NCI-H2107 treated with DMSO at 0.1 percent for 48 hours (cell line): ENCODE results near the gene PDGFA.

Experiments used
- DNase-seq: peaks from one replicate; lab custom pipeline; 2025; ENCODE audit not compliant: unreplicated experiment; lab: John Stamatoyannopoulos, UW

The PDGFA gene

GRCh38 chr7:491958-492713 lies 27.5 kb downstream of the PDGFA start:
- DNase-seq: no peak

GRCh38 chr7:491292-491957 lies 28.2 kb downstream of the PDGFA start:
- DNase-seq: no peak

- DNase-seq: no peak
These were observed 29.0 kb downstream of the PDGFA start for GRCh38 chr7:490461-491291.

- DNase-seq: no peak
These were observed 29.8 kb downstream of the PDGFA start for GRCh38 chr7:489876-490275.

- DNase-seq: no peak
These were observed 33.4 kb downstream of the PDGFA start for GRCh38 chr7:486216-486743.

- DNase-seq: no peak
These were observed 34.2 kb downstream of the PDGFA start for GRCh38 chr7:485188-486081.

- no peak for DNase-seq
These were observed 35.1 kb downstream of the PDGFA start for GRCh38 chr7:484356-485101.

- no peak for DNase-seq
These were observed 35.8 kb downstream of the PDGFA start for GRCh38 chr7:483656-484355.

GRCh38 chr7:482521-483083 lies 37.0 kb downstream of the PDGFA start:
- DNase-seq: no peak

GRCh38 chr7:481219-481930 lies 38.3 kb downstream of the PDGFA start:
- no peak for DNase-seq

- no peak for DNase-seq
These were observed 39.0 kb downstream of the PDGFA start for GRCh38 chr7:480531-481218.

- no peak for DNase-seq
These were observed 39.6 kb downstream of the PDGFA start for GRCh38 chr7:479948-480499.

- DNase-seq: no peak
These were observed 40.3 kb downstream of the PDGFA start for GRCh38 chr7:479115-479947.

GRCh38 chr7:477626-478220 lies 41.9 kb downstream of the PDGFA start:
- no peak for DNase-seq

GRCh38 chr7:476736-477360 lies 42.8 kb downstream of the PDGFA start:
- no peak for DNase-seq
